ENCODE data around the gene TCF7L1.

Gene TCF7L1

GRCh38 chr2:85167479-85167878 lies 34.3 kb downstream of the TCF7L1 start:
- TF ChIP-seq CTCF (IDR thresholded peaks at IDR 0.05; ENCODE audit: borderline replicate concordance, insufficient read depth, low read depth, low read length), result no peak
- H3K4me3 ChIP-seq (ENCODE audit: low read depth, low read length), result no peak overlapping the region

GRCh38 chr2:85168942-85169341 lies 35.8 kb downstream of the TCF7L1 start:
- no peak overlapping the region for H3K4me3 ChIP-seq (ENCODE audit: low read depth, low read length)
- TF ChIP-seq CTCF (IDR thresholded peaks at IDR 0.05; ENCODE audit: borderline replicate concordance, insufficient read depth, low read depth, low read length), result no peak

GRCh38 chr2:85169581-85169980 lies 36.4 kb downstream of the TCF7L1 start:
- TF ChIP-seq CTCF (IDR thresholded peaks at IDR 0.05; ENCODE audit: borderline replicate concordance, insufficient read depth, low read depth, low read length), result no peak

GRCh38 chr2:85170938-85171475 lies 37.8 kb downstream of the TCF7L1 start:
- no peak for TF ChIP-seq CTCF (IDR thresholded peaks at IDR 0.05; ENCODE audit: borderline replicate concordance, insufficient read depth, low read depth, low read length)
- H3K4me3 ChIP-seq (ENCODE audit: low read depth, low read length), result no peak overlapping the region

More at GRCh38 chr2:85169581-85169980, 36.4 kb downstream of the TCF7L1 start:
- H3K4me3 ChIP-seq (ENCODE audit: low read depth, low read length), result no peak overlapping the region

GRCh38 chr2:85171916-85172315 lies 38.7 kb downstream of the TCF7L1 start:
- H3K4me3 ChIP-seq (ENCODE audit: low read depth, low read length), result no peak overlapping the region
- no peak for TF ChIP-seq CTCF (IDR thresholded peaks at IDR 0.05; ENCODE audit: borderline replicate concordance, insufficient read depth, low read depth, low read length)

GRCh38 chr2:85173909-85174308 lies 40.7 kb downstream of the TCF7L1 start:
- no peak overlapping the region for H3K4me3 ChIP-seq (ENCODE audit: low read depth, low read length)
- no peak for TF ChIP-seq CTCF (IDR thresholded peaks at IDR 0.05; ENCODE audit: borderline replicate concordance, insufficient read depth, low read depth, low read length)

- TF ChIP-seq CTCF (IDR thresholded peaks at IDR 0.05; ENCODE audit: borderline replicate concordance, insufficient read depth, low read depth, low read length), result no peak
- H3K4me3 ChIP-seq (ENCODE audit: low read depth, low read length), result no peak overlapping the region
These were observed 41.8 kb downstream of the TCF7L1 start for GRCh38 chr2:85174943-85175342.
